Fibroblast of skin of back (primary cell): ENCODE data around the gene UVRAG.
A peak's percentile ranks its signal among the peaks of the same experiment; 100 is the strongest.
"Not testable (repeated sequence)": the region's sequence is repeated elsewhere in the genome, so short reads cannot be mapped to it uniquely, and the experiment has no call there.

ENCODE experiments used
- DNase-seq: peaks from one replicate; pipeline ENCODE4 v3.0.0-alpha.2; 2013

The UVRAG gene

GRCh38 chr11:76026862-76027261, 211.9 kb downstream of the UVRAG start:
- DNase-seq: no peak

GRCh38 chr11:76030286-76030685, 215.3 kb downstream of the UVRAG start:
- peak; percentile 88 for DNase-seq

GRCh38 chr11:76030968-76031590, 216.1 kb downstream of the UVRAG start:
- peak; percentile 52 for DNase-seq

- DNase-seq: no peak
Observed at GRCh38 chr11:76033699-76034098, 218.7 kb downstream of the UVRAG start.

- no peak for DNase-seq
Observed at GRCh38 chr11:76035020-76035419, 220.0 kb downstream of the UVRAG start.

GRCh38 chr11:76038608-76039007, 223.6 kb downstream of the UVRAG start:
- no peak for DNase-seq

GRCh38 chr11:76041208-76041607, 226.2 kb downstream of the UVRAG start:
- no peak for DNase-seq

GRCh38 chr11:76044750-76045320, 229.8 kb downstream of the UVRAG start:
- DNase-seq: no peak

GRCh38 chr11:76047231-76047630, 232.2 kb downstream of the UVRAG start:
- DNase-seq: peak; percentile 56

- DNase-seq: no peak
Observed at GRCh38 chr11:76047766-76048165, 232.8 kb downstream of the UVRAG start.

GRCh38 chr11:76048763-76049162, 233.8 kb downstream of the UVRAG start:
- DNase-seq: no peak

GRCh38 chr11:76049511-76049910, 234.5 kb downstream of the UVRAG start:
- DNase-seq: peak; percentile 56

- DNase-seq: no peak
Observed at GRCh38 chr11:76051937-76052336, 236.9 kb downstream of the UVRAG start.

- no peak for DNase-seq
Observed at GRCh38 chr11:76054330-76054729, 239.3 kb downstream of the UVRAG start.

- no peak for DNase-seq
Observed at GRCh38 chr11:76056876-76057275, 241.9 kb downstream of the UVRAG start.

GRCh38 chr11:76060475-76061036, 245.5 kb downstream of the UVRAG start:
- not testable (repeated sequence) for DNase-seq

GRCh38 chr11:76062733-76063132, 247.7 kb downstream of the UVRAG start:
- no peak for DNase-seq

- DNase-seq: no peak
Observed at GRCh38 chr11:76064192-76064591, 249.2 kb downstream of the UVRAG start.

GRCh38 chr11:76067099-76067498, 252.1 kb downstream of the UVRAG start:
- DNase-seq: peak; percentile 8

- no peak for DNase-seq
Observed at GRCh38 chr11:76069001-76069400, 254.0 kb downstream of the UVRAG start.

GRCh38 chr11:76071090-76071489, 256.1 kb downstream of the UVRAG start:
- DNase-seq: no peak

- DNase-seq: peak; percentile 46
Observed at GRCh38 chr11:76073724-76074123, 258.7 kb downstream of the UVRAG start.

GRCh38 chr11:76074148-76075095, 259.4 kb downstream of the UVRAG start:
- DNase-seq: peak; percentile 82
